Neural progenitor cell (in vitro differentiated cells): ENCODE measurements around the gene SLC6A7. TPM values are rescaled to one million over a fixed set of nuclear protein-coding genes. Genes with fewer than 3 reads are reported as not detected.

Source experiments
- DNase-seq: peaks from one replicate; pipeline ENCODE4 v3.0.0-alpha.2; 2016; ENCODE audit warnings: low spot score
- H2AFZ ChIP-seq: fragments of 200-600 bp; sonication (generic); replicated peaks from 2 replicates; pipeline ENCODE4 v1.6.1; 2016; ENCODE audit warnings: antibody characterized with exemption
- H3F3A ChIP-seq: fragments of 200-600 bp; sonication (generic); 2 replicates; pipeline ENCODE4 v1.6.1; 2016; ENCODE audit warnings: antibody characterized with exemption, low read depth
- H3K27ac ChIP-seq: fragments of 200-600 bp; sonication (generic); 2 replicates; pipeline ENCODE4 v1.5.1; 2016; ENCODE audit warnings: mild to moderate bottlenecking
- H3K27me3 ChIP-seq: fragments of 200-600 bp; sonication (generic); 2 replicates; pipeline ENCODE4 v1.6.1; 2016; ENCODE audit warnings: mild to moderate bottlenecking, moderate library complexity
- H3K36me3 ChIP-seq: fragments of 200-600 bp; sonication (generic); 2 replicates; pipeline ENCODE4 v1.5.1; 2016
- H3K4me1 ChIP-seq: fragments of 200-600 bp; sonication (generic); 2 replicates; pipeline ENCODE4 v1.6.1; 2016; ENCODE audit warnings: mixed run types
- H3K4me2 ChIP-seq: fragments of 200-600 bp; sonication (generic); 2 replicates; pipeline ENCODE4 v1.6.1; 2016
- H3K4me3 ChIP-seq: fragments of 200-600 bp; sonication (generic); 2 replicates; pipeline ENCODE4 v1.5.1; 2016
- H3K79me2 ChIP-seq: fragments of 200-600 bp; sonication (generic); 2 replicates; pipeline ENCODE4 v1.6.1; 2016; ENCODE audit warnings: low read depth
- H3K9ac ChIP-seq: fragments of 200-600 bp; sonication (generic); 2 replicates; pipeline ENCODE4 v1.6.1; 2016
- H3K9me3 ChIP-seq: fragments of 200-600 bp; sonication (generic); 2 replicates; pipeline ENCODE4 v1.5.1; 2016; ENCODE audit warnings: low read depth
- H4K20me1 ChIP-seq: fragments of 200-600 bp; sonication (generic); 2 replicates; pipeline ENCODE4 v1.6.1; 2016; ENCODE audit warnings: low read depth
- H3K27ac Mint-ChIP-seq: 3 replicates; pipeline ENCODE4 v1.8.0; 2021; ENCODE audit warnings: mixed read lengths
- H3K27me3 Mint-ChIP-seq: 2 replicates; pipeline ENCODE4 v1.8.0; 2022; ENCODE audit warnings: low read depth, mild to moderate bottlenecking, inconsistent platforms, moderate library complexity, mixed read lengths; ENCODE audit not compliant: insufficient read depth
- H3K36me3 Mint-ChIP-seq: 3 replicates; pipeline ENCODE4 v1.8.0; 2021; ENCODE audit warnings: mixed read lengths
- H3K4me1 Mint-ChIP-seq: 3 replicates; pipeline ENCODE4 v1.8.0; 2021; ENCODE audit warnings: mixed read lengths
- H3K4me3 Mint-ChIP-seq: 3 replicates; pipeline ENCODE4 v1.8.0; 2021; ENCODE audit warnings: mild to moderate bottlenecking, moderate library complexity, mixed read lengths
- H3K9me3 Mint-ChIP-seq: 3 replicates; pipeline ENCODE4 v1.8.0; 2020; ENCODE audit warnings: mixed read lengths
- EZH2 ChIP-seq: fragments of 200-600 bp; sonication (generic); IDR thresholded peaks from 2 replicates; pipeline ENCODE4 v1.6.1; 2017; ENCODE audit warnings: antibody characterized with exemption, mild to moderate bottlenecking, moderate library complexity
- EZH2phosphoT487 ChIP-seq: fragments of 200-600 bp; sonication (generic); IDR thresholded peaks from 2 replicates; pipeline ENCODE4 v1.6.1; 2017; ENCODE audit warnings: antibody characterized with exemption
- total RNA-seq: library from RNA; depleted of rRNA; stranded (reverse); fragments of >200 nt; gene quantifications from 2 replicates; pipeline ENCODE4 v1.2.3, GENCODE V29; 2015; ENCODE audit warnings: low replicate concordance
- TF ChIP-seq, protein P1 (sequence below): fragments of 200-600 bp; sonication (generic); IDR thresholded peaks from 2 replicates; pipeline ENCODE4 v1.5.1; 2017; ENCODE audit warnings: antibody characterized with exemption, mild to moderate bottlenecking

The SLC6A7 gene
- total RNA-seq, 1 donor from 2014 or later: not detected

DNA sequence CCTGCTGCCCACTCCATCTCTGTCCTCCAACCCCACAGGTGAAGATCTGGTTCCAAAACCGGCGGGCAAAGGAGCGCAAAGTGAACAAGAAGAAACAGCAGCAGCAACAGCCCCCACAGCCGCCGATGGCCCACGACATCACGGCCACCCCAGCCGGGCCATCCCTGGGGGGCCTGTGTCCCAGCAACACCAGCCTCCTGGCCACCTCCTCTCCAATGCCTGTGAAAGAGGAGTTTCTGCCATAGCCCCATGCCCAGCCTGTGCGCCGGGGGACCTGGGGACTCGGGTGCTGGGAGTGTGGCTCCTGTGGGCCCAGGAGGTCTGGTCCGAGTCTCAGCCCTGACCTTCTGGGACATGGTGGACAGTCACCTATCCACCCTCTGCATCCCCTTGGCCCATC is 6.4 kb upstream of the SLC6A7 start:
- Mint-ChIP-seq H3K27me3 (peaks cover 19% of the 10 kb centered on the region), H3K4me1 (peaks cover 28% of the 10 kb centered on the region), H3K27ac (no peak overlapping the region), H3K9me3 (peaks cover 2% of the 10 kb centered on the region), H3K36me3 (no peaks in the 10 kb centered on the region), H3K4me3 (no peak overlapping the region)
- Histone ChIP-seq H3K36me3 (no peaks in the 10 kb centered on the region), H3K27me3 (peaks cover 32% of the 10 kb centered on the region), H3F3A (no peaks in the 10 kb centered on the region), H3K4me2 (no peak overlapping the region), H4K20me1 (no peaks in the 10 kb centered on the region), H3K79me2 (no peaks in the 10 kb centered on the region), H3K4me3 (no peak overlapping the region), H3K9ac (no peak overlapping the region), H3K4me1 (peaks cover 11% of the 10 kb centered on the region), H3K27ac (no peak overlapping the region), H3K9me3 (no peaks in the 10 kb centered on the region), H2AFZ (no peak overlapping the region)
- no peak for DNase-seq
- TF ChIP-seq EZH2phosphoT487: no peak
- TF ChIP-seq, protein P1, sequence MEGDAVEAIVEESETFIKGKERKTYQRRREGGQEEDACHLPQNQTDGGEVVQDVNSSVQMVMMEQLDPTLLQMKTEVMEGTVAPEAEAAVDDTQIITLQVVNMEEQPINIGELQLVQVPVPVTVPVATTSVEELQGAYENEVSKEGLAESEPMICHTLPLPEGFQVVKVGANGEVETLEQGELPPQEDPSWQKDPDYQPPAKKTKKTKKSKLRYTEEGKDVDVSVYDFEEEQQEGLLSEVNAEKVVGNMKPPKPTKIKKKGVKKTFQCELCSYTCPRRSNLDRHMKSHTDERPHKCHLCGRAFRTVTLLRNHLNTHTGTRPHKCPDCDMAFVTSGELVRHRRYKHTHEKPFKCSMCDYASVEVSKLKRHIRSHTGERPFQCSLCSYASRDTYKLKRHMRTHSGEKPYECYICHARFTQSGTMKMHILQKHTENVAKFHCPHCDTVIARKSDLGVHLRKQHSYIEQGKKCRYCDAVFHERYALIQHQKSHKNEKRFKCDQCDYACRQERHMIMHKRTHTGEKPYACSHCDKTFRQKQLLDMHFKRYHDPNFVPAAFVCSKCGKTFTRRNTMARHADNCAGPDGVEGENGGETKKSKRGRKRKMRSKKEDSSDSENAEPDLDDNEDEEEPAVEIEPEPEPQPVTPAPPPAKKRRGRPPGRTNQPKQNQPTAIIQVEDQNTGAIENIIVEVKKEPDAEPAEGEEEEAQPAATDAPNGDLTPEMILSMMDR: no peak
- no peak for TF ChIP-seq EZH2

GRCh38 chr5:150184006-150184405 is 5.9 kb upstream of the SLC6A7 start:
- no peaks in the 10 kb centered on the region for H3K36me3 Mint-ChIP-seq
- H3K27me3 Mint-ChIP-seq: peaks cover 23% of the 10 kb centered on the region
- no peak overlapping the region for H3K27ac Mint-ChIP-seq
- H3K4me3 Mint-ChIP-seq: no peak overlapping the region
- TF ChIP-seq, protein P1: no peak
- no peak for TF ChIP-seq EZH2
- no peak for TF ChIP-seq EZH2phosphoT487
- H3K4me3 ChIP-seq: no peak overlapping the region
- no peak overlapping the region for H3K4me2 ChIP-seq
- H3F3A ChIP-seq: no peaks in the 10 kb centered on the region
- no peak for DNase-seq
- no peak overlapping the region for H2AFZ ChIP-seq
- H3K4me1 Mint-ChIP-seq: peaks cover 28% of the 10 kb centered on the region
- H4K20me1 ChIP-seq: no peaks in the 10 kb centered on the region
- H3K9me3 Mint-ChIP-seq: peaks cover 2% of the 10 kb centered on the region
- no peaks in the 10 kb centered on the region for H3K79me2 ChIP-seq
- no peaks in the 10 kb centered on the region for H3K36me3 ChIP-seq
- H3K4me1 ChIP-seq: peaks cover 11% of the 10 kb centered on the region
- H3K9me3 ChIP-seq: no peaks in the 10 kb centered on the region
- H3K27me3 ChIP-seq: peaks cover 38% of the 10 kb centered on the region
- H3K27ac ChIP-seq: no peak overlapping the region
- no peak overlapping the region for H3K9ac ChIP-seq

- Mint-ChIP-seq H3K4me1 (peaks cover 27% of the 10 kb centered on the region), H3K27ac (no peak overlapping the region), H3K9me3 (peaks cover 2% of the 10 kb centered on the region), H3K4me3 (no peak overlapping the region), H3K36me3 (no peaks in the 10 kb centered on the region), H3K27me3 (peaks cover 31% of the 10 kb centered on the region)
- H3K4me3 ChIP-seq: no peak overlapping the region
- H3K9ac ChIP-seq: no peak overlapping the region
- TF ChIP-seq EZH2: no peak
- TF ChIP-seq, protein P1: no peak
- TF ChIP-seq EZH2phosphoT487: no peak
- H3K27ac ChIP-seq: no peak overlapping the region
- no peaks in the 10 kb centered on the region for H3K79me2 ChIP-seq
- DNase-seq: no peak
- H4K20me1 ChIP-seq: peaks cover 2% of the 10 kb centered on the region
- H3K4me2 ChIP-seq: no peak overlapping the region
- peaks cover 50% of the 10 kb centered on the region for H3K27me3 ChIP-seq
- H3K9me3 ChIP-seq: no peaks in the 10 kb centered on the region
- no peaks in the 10 kb centered on the region for H3F3A ChIP-seq
- no peak overlapping the region for H2AFZ ChIP-seq
- no peaks in the 10 kb centered on the region for H3K36me3 ChIP-seq
- H3K4me1 ChIP-seq: peaks cover 16% of the 10 kb centered on the region
These were observed 4.6 kb upstream of the SLC6A7 start for GRCh38 chr5:150184990-150185912.
